ENCODE measurements around the gene ACIN1. TPM values are rescaled to one million over a fixed set of nuclear protein-coding genes. Genes with fewer than 3 reads are reported as not detected.
A peak's percentile ranks its signal among the peaks of the same experiment; 100 is the strongest.

Gene ACIN1
- total RNA-seq, 2 donors from 2014 or later = 314 to 367 TPM

DNA sequence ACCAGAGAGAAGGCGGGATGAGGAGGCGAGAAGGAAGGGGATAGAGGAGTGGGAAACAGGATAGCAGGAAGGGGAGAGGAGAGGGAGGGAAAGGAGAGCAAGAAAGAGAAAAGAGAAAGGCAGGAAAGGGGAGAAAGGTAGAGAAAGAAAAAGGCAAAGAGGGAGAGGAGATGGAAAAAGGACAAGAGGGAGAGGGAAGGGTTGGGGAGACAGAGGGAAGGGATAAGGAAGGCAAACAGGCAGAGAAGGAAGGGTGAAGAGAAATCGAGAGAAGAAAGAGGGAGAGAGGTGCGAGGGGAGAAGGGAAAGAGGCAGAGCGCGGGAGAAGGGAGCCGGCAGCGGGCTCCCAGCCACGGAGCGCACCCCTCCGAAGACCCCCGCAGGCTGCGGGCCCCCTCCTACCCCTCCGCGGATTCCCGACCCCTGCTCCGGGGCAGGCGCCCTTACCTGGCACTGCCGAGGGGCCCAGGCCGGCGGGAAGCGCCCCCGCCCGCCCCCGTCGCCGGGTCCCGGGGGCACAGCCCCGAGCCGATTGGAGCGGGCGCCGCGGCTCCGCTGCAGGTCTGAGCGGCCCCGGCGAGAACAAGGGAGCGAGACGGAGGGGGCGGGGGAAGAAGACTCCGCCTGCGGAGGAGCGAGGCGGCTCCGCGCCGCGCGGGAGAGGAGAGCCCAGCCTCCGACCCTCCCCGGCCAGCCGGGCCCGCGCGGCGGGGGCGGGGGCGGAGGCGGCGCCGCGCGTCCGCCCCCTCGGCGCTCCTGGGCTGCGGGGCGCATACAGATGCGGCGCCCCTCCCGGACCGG, 37.8 kb downstream of the ACIN1 start, which contains the start of gene CDH24:
Gene CDH24 (minus strand): TSS at position 565 of the 801 bp plus-strand sequence. CDS start 1,787 bp downstream, outside the sequence.
- peaks cover 14% of the 10 kb centered on the region for H3K4me1 Mint-ChIP-seq
- H3K9me3 Mint-ChIP-seq = no peaks in the 10 kb centered on the region
- Histone ChIP-seq H3K4me1 (ENCODE audit: control insufficient read depth, insufficient read depth, low read length) (no peaks in the 10 kb centered on the region), H3K9ac (ENCODE audit: extremely low read depth, low read length, poor library complexity, severe bottlenecking) (peak within 1 kb of the TSS; percentile 38), H3K36me3 (ENCODE audit: control insufficient read depth, insufficient read depth, low read length) (peaks cover 43% of the 10 kb centered on the region), H3K9me3 (ENCODE audit: control insufficient read depth, low read length) (no peaks in the 10 kb centered on the region), H3K27ac (ENCODE audit: low read depth, low read length) (peak within 1 kb of the TSS; percentile 90), H3K27me3 (ENCODE audit: control insufficient read depth, insufficient read depth, low read length, poor library complexity, severe bottlenecking) (no peaks in the 10 kb centered on the region), H3K4me3 (ENCODE audit: low read length) (peak within 1 kb of the TSS; percentile 84)
- peak; percentile 89 for DNase-seq
- WGBS, 2 experiments (ENCODE audit: insufficient coverage in 1 of 2, insufficient read length in 1 of 2) = 1% methylated on average over 24 to 73 of the region's 73 CpGs
- TF ChIP-seq, protein P1, sequence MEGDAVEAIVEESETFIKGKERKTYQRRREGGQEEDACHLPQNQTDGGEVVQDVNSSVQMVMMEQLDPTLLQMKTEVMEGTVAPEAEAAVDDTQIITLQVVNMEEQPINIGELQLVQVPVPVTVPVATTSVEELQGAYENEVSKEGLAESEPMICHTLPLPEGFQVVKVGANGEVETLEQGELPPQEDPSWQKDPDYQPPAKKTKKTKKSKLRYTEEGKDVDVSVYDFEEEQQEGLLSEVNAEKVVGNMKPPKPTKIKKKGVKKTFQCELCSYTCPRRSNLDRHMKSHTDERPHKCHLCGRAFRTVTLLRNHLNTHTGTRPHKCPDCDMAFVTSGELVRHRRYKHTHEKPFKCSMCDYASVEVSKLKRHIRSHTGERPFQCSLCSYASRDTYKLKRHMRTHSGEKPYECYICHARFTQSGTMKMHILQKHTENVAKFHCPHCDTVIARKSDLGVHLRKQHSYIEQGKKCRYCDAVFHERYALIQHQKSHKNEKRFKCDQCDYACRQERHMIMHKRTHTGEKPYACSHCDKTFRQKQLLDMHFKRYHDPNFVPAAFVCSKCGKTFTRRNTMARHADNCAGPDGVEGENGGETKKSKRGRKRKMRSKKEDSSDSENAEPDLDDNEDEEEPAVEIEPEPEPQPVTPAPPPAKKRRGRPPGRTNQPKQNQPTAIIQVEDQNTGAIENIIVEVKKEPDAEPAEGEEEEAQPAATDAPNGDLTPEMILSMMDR (conservative IDR thresholded peaks at IDR 0.05) = no peak
- peak within 1 kb of the TSS; percentile 91 for H3K27ac Mint-ChIP-seq
- no peaks in the 10 kb centered on the region for H3K27me3 Mint-ChIP-seq (ENCODE audit: insufficient read depth)
- peak within 1 kb of the TSS; percentile 73 for H3K4me3 Mint-ChIP-seq
- peaks cover 38% of the 10 kb centered on the region for H3K36me3 Mint-ChIP-seq (ENCODE audit: low read depth)

DNA sequence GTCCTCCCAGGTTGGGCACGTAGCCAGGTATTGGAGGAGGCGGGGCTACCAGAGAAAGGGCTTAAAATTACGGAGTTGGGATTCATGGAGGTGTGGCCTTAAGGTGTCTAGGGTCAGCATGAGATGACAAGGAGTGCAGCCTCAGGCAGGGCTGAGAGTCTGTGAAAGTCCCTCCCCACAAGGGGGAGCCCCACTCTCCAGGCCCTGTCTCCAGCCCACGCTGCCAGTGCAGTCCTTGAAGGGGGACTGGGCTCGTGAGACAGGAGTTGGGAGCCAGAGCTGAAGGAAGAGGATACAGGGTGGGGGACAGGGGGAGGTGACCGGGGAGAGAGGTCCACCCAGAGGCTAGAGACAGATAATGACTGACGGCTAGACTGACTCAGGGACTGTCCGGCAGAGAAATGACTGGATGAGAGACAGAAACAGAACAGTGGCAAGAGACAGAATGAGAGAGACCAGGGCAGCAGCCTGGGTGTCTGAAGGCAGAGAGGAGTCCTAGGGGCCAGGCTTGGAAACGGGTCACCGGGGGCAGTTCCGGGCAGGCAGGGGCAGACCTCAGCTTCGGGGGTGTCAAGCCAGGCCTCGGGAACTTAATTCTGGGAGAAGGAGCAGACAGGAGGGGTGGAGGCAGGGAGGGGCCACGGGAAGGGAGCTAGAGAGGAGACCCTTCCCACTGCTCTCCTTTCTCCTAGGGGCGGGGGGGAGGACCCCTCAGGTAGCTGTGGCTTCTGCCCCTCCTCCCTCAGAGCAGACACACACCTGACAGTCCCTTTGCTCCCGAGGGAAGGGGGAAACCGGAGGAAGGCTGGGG, 38.6 kb downstream of the ACIN1 start:
- H3K36me3 ChIP-seq (ENCODE audit: control insufficient read depth, insufficient read depth, low read length) = peaks cover 37% of the 10 kb centered on the region
- Mint-ChIP-seq H3K9me3 (no peaks in the 10 kb centered on the region), H3K4me1 (peaks cover 14% of the 10 kb centered on the region), H3K27me3 (ENCODE audit: insufficient read depth) (no peaks in the 10 kb centered on the region), H3K27ac (peak overlapping the region; percentile 52), H3K36me3 (ENCODE audit: low read depth) (peaks cover 32% of the 10 kb centered on the region), H3K4me3 (peak overlapping the region; percentile 73)
- H3K27ac ChIP-seq (ENCODE audit: low read depth, low read length) = no peak overlapping the region
- no peaks in the 10 kb centered on the region for H3K4me1 ChIP-seq (ENCODE audit: control insufficient read depth, insufficient read depth, low read length)
- H3K4me3 ChIP-seq (ENCODE audit: low read length) = peak overlapping the region; percentile 84
- H3K27me3 ChIP-seq (ENCODE audit: control insufficient read depth, insufficient read depth, low read length, poor library complexity, severe bottlenecking) = no peaks in the 10 kb centered on the region
- TF ChIP-seq, protein P1 (conservative IDR thresholded peaks at IDR 0.05) = peak; percentile 90
- H3K9ac ChIP-seq (ENCODE audit: extremely low read depth, low read length, poor library complexity, severe bottlenecking) = peak overlapping the region; percentile 29
- peak; percentile 94 for DNase-seq
- H3K9me3 ChIP-seq (ENCODE audit: control insufficient read depth, low read length) = no peaks in the 10 kb centered on the region
- 11 to 12% methylated on average over 11 to 17 of the region's 17 CpGs for WGBS, 2 experiments (ENCODE audit: insufficient coverage in 1 of 2, insufficient read length in 1 of 2)

DNA sequence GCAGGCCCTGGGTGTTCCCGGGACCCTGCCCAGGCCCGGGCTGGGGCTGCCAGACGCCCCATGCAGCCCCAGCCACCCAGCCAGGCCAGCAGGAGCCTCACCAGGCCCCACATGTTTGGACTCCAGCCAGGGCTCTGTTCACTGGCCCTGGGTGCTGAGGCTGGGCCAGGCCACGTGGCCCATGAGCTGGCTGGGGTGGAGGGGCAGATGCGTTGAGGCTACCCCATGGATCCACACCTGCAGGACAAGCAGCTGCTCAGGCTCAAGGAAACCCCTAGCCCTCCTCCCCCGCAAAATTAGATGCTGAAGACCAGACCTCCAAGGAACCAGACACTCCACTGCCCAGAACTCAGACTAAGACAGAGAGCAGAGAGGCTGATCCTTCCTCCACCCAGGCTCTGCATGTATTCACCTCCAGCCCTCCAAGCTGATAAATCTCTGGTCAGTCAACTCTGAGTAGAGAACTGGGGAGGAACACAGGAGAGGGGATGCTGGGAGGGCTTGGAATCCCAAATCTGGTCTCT, 39.3 kb downstream of the ACIN1 start:
- Mint-ChIP-seq H3K9me3 (no peaks in the 10 kb centered on the region), H3K36me3 (ENCODE audit: low read depth) (peaks cover 26% of the 10 kb centered on the region), H3K27ac (peak overlapping the region; percentile 52), H3K27me3 (ENCODE audit: insufficient read depth) (no peaks in the 10 kb centered on the region), H3K4me1 (peaks cover 14% of the 10 kb centered on the region), H3K4me3 (peak overlapping the region; percentile 73)
- WGBS, 2 experiments (ENCODE audit: insufficient coverage in 1 of 2, insufficient read length in 1 of 2) = 93 to 100% methylated on average over 3 to 6 of the region's 6 CpGs
- Histone ChIP-seq H3K9me3 (ENCODE audit: control insufficient read depth, low read length) (no peaks in the 10 kb centered on the region), H3K4me3 (ENCODE audit: low read length) (no peak overlapping the region), H3K27me3 (ENCODE audit: control insufficient read depth, insufficient read depth, low read length, poor library complexity, severe bottlenecking) (no peaks in the 10 kb centered on the region), H3K4me1 (ENCODE audit: control insufficient read depth, insufficient read depth, low read length) (no peaks in the 10 kb centered on the region), H3K27ac (ENCODE audit: low read depth, low read length) (no peak overlapping the region), H3K36me3 (ENCODE audit: control insufficient read depth, insufficient read depth, low read length) (peaks cover 36% of the 10 kb centered on the region), H3K9ac (ENCODE audit: extremely low read depth, low read length, poor library complexity, severe bottlenecking) (no peak overlapping the region)
- TF ChIP-seq, protein P1 (conservative IDR thresholded peaks at IDR 0.05) = no peak
- no peak for DNase-seq

All from endodermal cell (in vitro differentiated cells).